ENCODE data around the gene CCNYL1.
A peak's percentile ranks its signal among the peaks of the same experiment; 100 is the strongest.
"Not testable (repeated sequence)": the region's sequence is repeated elsewhere in the genome, so short reads cannot be mapped to it uniquely, and the experiment has no call there.

The CCNYL1 gene

DNA sequence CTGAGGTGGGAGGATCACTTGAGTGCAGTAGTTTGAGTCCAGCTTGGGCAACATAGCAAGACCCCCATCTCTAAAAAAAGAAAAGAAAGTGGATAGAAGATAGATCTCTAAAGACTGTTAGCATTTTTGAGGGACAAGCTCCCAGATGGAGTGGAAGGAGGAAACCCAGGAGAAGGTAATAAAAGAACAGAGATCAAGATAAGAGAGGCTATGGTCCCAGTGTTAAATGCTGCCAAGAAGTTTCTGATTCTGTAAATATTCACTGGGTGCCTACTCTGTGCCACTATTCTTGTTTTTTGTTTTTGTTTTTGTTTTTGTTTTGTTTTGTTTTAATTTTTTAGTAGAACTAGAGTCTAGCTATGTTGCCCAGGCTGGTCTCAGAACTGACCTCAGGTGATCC, 32.1 kb downstream of the CCNYL1 start:
- no peak for DNase-seq

DNA sequence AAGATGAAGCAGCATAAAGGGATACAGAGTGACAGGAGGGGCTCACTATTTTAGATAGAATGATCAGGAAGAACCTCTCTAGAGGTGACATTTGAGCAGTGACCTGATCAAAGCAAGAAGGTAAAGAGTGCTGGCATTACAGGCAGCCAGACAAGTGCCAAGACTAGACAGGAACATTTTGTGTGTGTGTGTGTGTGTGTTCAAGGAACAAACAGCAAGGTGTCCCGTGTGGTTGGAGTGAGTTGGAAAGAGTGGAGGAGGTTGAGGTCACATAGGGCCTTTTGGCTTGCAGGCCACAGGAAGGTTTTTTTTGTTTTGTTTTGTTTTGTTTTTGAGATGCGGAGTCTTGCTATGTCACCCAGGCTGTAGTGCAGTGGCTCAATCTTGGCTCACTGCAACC, 32.6 kb downstream of the CCNYL1 start:
- DNase-seq = no peak

DNA sequence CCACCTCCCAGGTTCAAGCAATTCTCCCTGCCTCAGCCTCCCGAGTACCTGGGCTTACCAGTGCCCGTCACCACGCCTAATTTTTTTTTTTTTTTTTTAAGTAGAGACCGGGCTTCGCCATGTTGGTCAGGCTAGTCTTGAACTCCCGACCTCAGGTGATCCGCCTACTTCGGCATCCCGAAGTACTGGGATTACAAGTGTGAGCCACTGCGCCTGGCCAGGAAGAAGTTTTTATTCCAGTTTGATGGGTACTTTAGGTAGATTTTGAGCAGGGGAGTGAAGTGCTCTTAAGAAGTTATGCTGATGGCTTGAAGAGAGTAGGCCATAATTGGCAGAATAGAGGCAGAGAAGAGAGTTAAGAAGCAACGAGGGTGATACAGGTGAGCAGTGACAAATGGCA, 33.0 kb downstream of the CCNYL1 start:
- DNase-seq = no peak

DNA sequence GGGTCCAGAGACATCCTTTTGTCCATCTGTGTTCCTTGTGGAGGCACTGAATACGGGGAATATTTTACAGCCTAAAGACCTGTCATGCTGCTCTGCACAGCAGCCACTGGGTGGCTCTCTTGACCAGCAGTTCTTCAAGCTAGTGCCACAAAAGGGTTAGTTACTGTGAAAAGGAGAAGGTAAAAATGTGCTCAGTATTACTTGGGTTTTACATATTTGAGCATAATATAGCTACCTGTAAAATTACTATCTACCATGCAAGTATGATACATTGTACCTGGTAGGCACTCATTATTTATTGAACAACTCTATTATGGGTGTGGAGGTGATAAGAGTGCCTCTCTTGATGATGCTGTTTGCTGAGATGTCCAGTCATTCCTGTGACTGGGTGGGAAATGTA, 34.7 kb downstream of the CCNYL1 start:
- DNase-seq = peak; percentile 89

DNA sequence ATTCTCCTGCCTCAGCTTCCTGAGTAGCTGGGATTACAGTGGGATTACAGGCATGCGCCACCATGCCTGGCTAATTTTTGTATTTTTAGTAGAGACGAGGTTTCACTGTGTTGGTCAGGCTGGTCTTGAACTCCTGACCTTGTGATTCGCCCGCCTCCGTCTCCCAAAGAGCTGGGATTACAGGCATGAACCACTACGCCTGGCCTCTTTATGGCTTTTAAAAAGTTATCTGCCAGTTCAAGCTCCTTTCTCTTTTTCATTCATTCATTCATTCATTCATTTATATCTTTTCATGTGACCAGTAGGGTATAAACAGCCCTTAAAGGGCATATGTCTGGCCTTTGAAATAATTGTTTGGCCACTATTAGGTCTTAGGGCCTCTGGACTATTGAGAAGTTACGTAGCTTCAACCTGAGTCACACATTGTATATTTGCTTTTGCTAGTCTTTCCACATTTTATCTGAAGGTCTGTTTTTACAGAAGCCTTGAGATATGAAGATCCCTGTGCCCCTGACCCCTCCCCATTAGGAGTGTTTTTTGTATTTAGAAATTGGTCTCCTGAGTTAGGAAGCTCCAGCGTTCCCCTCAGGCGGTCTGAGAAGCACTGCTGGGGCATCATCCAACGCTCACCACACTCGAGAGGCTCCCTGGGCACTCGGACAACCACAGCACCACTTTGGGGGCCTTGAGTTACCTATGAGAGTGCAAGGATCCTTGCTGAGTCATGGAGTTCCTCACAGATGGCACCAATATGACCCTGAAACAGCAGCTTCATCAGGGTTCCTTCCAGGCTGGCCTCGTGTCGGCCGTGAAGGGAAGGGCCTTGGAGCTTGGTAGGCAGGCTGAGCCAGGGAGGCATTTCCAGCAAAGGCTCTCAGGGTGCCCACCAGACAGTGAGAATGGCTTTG, 36.5 kb downstream of the CCNYL1 start:
- no peak for DNase-seq

DNA sequence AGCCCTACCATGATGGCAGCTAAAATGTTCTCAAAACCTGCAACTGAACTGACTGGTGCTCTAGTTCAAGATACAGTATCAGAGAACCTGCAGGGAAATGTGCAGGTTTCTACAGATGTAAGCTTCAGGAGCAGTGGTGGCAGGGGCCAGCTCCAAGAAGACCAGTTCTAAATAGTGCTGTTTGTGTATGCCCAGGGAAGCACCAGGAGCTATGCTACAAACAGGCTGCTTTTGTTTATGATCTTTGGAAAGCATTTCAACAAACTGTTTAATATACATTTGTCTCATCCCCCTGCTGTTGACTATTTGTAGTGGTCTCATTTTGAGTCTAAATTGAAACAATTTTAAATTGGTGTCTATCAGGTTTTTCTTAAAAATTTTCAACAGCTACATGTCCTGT, 37.6 kb downstream of the CCNYL1 start:
- DNase-seq = no peak

DNA sequence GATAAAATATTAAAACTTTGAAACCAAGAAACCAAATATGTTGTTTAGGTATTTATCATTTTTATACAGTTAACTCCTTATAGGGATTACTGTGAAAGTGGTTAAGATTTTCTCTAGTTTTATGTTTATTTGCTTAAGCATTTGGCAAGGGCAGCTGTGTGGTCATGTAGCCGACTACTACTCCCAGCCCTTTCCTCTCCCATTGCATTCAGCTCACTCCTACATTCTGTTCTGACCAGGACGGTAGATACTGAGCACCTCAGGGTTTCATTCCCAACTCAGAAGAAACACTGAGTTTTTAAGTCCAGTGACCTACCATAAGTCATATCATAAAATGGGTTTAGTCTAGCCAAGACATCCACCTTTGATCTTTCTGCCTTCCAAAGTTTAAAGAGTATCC, 38.4 kb downstream of the CCNYL1 start:
- DNase-seq = peak; percentile 34

DNA sequence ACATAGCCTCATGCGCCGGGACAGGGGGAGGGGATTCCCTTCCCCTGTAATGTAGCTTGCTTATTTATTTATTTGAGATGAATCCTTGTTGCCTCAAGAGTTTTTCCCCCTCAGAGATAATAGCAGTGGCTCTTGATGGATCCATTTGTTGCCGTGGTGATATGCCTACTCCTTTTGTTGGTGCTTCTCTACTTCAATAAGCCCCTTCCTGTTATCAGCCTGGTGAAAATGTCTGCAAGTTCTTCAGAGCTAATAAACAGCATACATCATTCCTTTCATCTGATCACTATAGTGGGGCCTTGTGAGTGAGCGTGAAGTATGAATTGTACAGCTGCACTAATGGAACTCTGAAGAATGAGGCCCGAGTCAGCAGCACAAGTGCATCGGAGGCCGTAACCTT, 38.9 kb downstream of the CCNYL1 start:
- peak; percentile 74 for DNase-seq

DNA sequence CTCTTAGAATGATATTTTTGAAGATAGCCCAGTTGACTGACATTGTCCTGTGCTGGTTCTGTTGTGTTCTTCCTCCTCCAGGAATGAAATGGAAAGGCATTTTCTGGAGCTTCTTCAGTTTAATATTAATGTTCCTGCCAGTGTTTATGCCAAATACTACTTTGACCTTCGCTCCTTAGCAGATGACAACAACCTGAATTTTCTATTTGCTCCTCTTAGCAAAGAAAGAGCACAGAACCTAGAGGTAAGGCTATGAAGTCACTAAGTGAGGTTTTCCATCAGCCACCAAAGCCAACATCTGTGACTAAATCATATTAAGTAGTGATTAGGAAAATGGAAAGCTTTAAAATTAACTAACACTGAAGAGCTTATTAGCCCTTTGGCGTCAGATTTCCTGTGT, 39.4 kb downstream of the CCNYL1 start:
- peak; percentile 90 for DNase-seq

- not testable (repeated sequence) for DNase-seq
These were observed 42.2 kb downstream of the CCNYL1 start for GRCh38 chr2:207753688-207754087.

DNA sequence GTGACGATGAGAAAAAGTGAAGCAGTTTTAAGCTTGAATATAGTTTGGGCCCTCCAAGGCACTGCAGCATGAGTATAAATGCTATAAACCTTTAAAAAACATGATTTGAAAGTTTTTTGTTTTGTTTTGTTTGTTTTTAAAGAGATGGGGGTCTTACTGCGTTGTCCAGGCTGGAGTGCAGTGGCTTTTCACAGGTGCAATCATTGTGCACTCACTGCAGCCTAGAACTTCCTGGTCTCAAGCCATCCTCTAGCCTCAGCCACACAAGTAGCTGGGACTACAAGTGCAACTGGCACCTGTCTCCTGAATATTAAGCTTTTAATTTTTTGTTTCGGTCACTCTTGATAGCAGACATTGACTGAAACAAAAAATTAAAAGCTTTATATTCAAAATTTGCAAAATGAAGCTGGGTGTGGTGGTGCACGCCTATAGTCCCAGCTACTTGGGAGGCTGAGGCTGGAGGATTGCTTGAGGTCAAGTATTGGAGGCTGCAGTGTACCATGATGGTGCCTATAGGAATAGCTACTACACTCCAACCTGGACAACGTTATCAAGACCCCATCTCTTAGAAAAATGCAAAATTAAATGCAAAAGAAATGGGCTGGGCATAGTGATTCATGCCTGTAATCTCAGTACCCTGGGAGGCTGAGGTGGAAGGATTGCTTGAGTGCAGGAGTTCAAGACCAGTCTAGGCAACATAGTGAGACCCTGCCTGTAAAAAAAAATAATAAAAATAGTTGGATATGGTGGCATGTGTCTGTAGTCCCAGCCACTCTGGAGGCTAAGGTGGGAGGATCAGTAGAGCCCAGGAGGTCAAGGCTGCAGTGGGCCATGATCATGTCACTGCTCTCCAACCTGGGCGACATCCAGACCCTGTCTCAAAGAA, 43.3 kb downstream of the CCNYL1 start:
- DNase-seq = no peak

- no peak for DNase-seq
These were observed 46.6 kb downstream of the CCNYL1 start for GRCh38 chr2:207758025-207758424.

GRCh38 chr2:207759890-207760289, 48.5 kb downstream of the CCNYL1 start:
- DNase-seq = no peak

- no peak for DNase-seq
These were observed 49.0 kb downstream of the CCNYL1 start for GRCh38 chr2:207760453-207760852.

DNA sequence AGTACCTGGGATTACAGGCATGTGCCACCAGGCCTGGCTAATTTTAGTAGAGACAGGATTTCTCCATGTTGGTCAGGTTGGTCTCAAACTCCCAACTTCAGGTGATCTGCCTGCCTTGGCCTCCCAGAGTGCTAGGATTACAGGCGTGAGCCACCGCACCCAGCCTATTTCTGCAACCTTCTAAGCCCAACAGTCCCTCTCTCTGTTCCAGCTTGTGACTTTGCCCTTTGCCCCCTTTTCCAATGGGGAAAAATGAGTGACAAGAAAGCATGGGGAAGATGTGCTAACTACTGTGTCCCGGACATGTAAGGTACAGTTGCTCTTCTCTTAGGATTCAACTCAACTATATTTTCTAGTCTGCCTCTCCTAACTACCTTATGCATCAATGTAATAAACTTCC, 50.0 kb downstream of the CCNYL1 start:
- DNase-seq = peak; percentile 18

DNA sequence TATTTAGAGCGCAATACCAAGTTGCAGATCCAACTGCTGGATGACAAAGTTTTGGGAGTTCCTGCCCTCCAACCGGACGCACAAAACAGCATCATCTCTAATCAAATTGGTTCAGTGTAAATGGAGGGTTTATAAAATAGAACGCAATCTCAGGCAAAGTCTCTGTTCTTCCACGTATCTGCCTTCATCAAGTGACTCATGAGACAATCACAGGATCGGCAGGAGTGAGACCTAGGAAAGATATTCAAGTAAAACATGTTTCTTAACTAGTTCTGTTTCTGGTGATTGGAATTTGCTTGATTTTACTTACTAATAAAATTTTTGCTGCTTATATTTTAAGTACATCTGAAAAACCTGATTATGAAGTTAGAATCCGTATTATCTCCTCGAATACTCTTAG, 50.7 kb downstream of the CCNYL1 start:
- DNase-seq = no peak

DNA sequence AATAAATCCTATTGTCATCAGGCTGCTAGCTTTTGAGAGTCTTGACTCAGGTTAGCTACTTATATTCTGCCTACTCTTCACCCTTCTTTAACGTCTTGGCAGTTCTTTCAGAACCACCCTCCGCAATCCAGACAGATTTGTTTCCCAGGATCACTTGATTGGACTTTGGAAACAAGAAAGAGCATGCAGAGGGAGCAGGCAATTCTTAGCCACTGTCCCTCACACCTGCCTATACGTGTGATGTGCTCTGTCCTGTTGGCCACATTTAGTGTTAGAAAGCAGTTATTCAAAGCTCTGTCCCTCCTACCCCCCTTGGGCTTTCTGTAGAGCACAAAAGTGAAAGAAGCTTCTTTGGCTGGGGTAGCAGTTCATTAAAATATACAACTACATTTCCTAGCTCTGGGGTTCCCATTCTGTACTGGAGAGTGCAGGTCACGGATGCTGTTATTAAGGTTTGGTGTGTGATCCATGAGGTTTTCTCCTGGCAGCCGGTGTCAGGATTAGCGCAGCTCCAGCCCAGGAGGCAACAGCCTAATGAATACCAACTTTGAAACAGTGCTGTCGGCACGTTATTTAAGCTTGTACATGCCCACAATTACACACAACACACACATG, 52.0 kb downstream of the CCNYL1 start:
- peak; percentile 79 for DNase-seq

DNA sequence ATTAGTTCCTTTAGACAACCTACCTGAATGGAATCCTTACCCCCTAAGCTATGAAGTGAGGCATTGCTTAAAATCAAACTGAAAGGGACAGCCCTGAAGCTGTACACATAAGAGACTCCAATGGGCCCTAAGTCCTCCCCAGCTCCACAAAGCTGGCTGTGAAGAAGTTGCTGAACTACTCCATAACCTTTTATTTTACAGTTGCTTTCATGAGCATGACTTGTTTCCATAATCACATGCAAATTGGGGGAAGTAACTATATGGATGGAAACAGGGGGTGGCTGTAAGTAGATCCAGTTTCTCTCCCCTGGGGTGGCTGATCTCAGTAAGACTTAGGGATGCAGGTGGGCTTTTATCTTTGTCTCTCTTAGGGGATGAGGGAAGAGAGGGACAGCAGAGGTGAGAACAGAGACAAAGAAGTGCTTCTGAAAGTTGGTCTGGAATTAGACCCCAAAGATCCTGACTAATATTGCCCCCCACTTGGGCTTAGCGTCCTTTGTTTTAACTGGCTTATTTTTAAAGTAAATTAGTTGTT, 52.7 kb downstream of the CCNYL1 start:
- DNase-seq = peak; percentile 57

GRCh38 chr2:207765547-207765946, 54.1 kb downstream of the CCNYL1 start:
- peak; percentile 29 for DNase-seq

- peak; percentile 38 for DNase-seq
These were observed 54.7 kb downstream of the CCNYL1 start for GRCh38 chr2:207766041-207766551.

DNA sequence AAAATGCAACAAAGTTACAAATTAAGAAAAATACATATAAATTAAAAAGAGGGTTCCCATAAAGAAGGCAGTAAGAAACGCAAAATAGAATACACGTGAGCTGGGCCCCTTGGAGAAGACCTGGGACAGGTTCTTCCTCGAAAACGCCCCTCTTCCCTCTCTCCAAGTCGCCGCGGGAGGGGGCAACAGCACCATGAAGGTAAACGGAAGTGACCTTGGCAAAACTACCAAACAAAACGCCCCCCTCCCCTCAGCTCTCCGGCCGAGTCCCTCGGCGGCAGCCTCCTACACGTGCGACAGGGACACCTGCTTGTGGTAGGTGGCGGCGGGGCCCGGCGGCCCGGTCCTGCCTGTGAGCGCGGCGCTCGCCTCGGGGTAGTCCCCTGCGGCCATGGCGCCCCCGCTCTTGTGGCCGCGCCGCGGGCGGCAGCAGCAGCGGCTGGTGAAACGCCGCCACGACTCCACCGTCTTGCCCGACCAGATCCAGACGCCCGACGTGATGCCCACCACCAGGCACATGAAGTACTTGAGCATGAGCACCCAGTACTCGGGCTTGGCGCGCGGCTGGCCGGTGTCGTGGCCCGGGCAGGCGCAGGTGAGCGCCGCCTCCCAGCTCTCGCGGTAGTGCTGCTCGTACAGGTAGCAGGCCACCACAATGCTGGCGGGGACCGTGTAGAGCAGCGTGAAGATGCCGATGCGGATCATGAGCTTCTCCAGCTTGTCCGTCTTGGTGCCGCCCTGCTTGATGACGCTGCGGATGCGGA, 55.4 kb downstream of the CCNYL1 start:
- DNase-seq = no peak

Measured in NCI-H82 (cell line).